GM12892 (cell line): ENCODE measurements around the gene CNN3.

Experiments used
- DNase-seq: peaks from one replicate; pipeline ENCODE4 v3.0.0; 2011; ENCODE audit not compliant: insufficient read length
- FAIRE-seq: peaks from 2 replicates; lab custom pipeline; 2011; peaks lifted over from hg19 to GRCh38; lab: Jason Lieb, UNC
- POLR2A ChIP-seq: IDR thresholded peaks from 2 replicates; pipeline ENCODE4 v1.6.1; 2011; ENCODE audit warnings: low read depth, low read length, control low read depth
- POLR2AphosphoS5 ChIP-seq: IDR thresholded peaks from 2 replicates; pipeline ENCODE4 v1.6.1; 2011; ENCODE audit warnings: low read depth, low read length, control low read depth
- TAF1 ChIP-seq: IDR thresholded peaks from 2 replicates; pipeline ENCODE4 v1.6.1; 2011; ENCODE audit warnings: low read depth, mild to moderate bottlenecking, control low read depth, low read length, borderline replicate concordance

CNN3 gene

GRCh38 chr1:94928293-94928939, 1.5 kb upstream of the CNN3 start:
- FAIRE-seq (no peak), DNase-seq (no peak)
- TF ChIP-seq POLR2AphosphoS5, result no peak

- DNase-seq (no peak), FAIRE-seq (no peak)
- TF ChIP-seq POLR2AphosphoS5, result no peak
- TF ChIP-seq TAF1, result no peak
- no peak for TF ChIP-seq POLR2A
Observed at GRCh38 chr1:94927405-94928175, 680 bp upstream of the CNN3 start.

- FAIRE-seq (no peak), DNase-seq (peak; percentile 36)
- no peak for TF ChIP-seq POLR2AphosphoS5
- TF ChIP-seq TAF1, result no peak
- TF ChIP-seq POLR2A, result no peak
Observed at GRCh38 chr1:94926126-94926914, 590 bp downstream of the CNN3 start.

GRCh38 chr1:94925561-94926125, 1.3 kb downstream of the CNN3 start:
- peak; percentile 11 for DNase-seq
- no peak for TF ChIP-seq TAF1
- no peak for TF ChIP-seq POLR2AphosphoS5
- TF ChIP-seq POLR2A, result no peak
- no peak for FAIRE-seq

GRCh38 chr1:94925004-94925403, 1.9 kb downstream of the CNN3 start:
- FAIRE-seq (no peak), DNase-seq (no peak)
- TF ChIP-seq TAF1, result no peak
- TF ChIP-seq POLR2AphosphoS5, result no peak
- no peak for TF ChIP-seq POLR2A

GRCh38 chr1:94922761-94923331, 4.1 kb downstream of the CNN3 start:
- DNase-seq, result no peak
- FAIRE-seq, result no peak
- TF ChIP-seq POLR2AphosphoS5, result no peak
- no peak for TF ChIP-seq POLR2A
- no peak for TF ChIP-seq TAF1

- DNase-seq (no peak), FAIRE-seq (no peak)
- no peak for TF ChIP-seq POLR2A
- TF ChIP-seq POLR2AphosphoS5, result no peak
- no peak for TF ChIP-seq TAF1
Observed at GRCh38 chr1:94921977-94922376, 4.9 kb downstream of the CNN3 start.

- TF ChIP-seq TAF1 (no peak), POLR2A (no peak), POLR2AphosphoS5 (no peak)
- DNase-seq (no peak), FAIRE-seq (no peak)
Observed at GRCh38 chr1:94920061-94920460, 6.8 kb downstream of the CNN3 start.

GRCh38 chr1:94919241-94920030, 7.5 kb downstream of the CNN3 start:
- TF ChIP-seq TAF1 (no peak), POLR2AphosphoS5 (no peak), POLR2A (no peak)
- FAIRE-seq, result no peak
- DNase-seq, result no peak

GRCh38 chr1:94917251-94917650, 9.7 kb downstream of the CNN3 start:
- no peak for FAIRE-seq

More at GRCh38 chr1:94917251-94917650, 9.7 kb downstream of the CNN3 start:
- DNase-seq, result no peak
- no peak for TF ChIP-seq POLR2AphosphoS5
- TF ChIP-seq TAF1, result no peak
- TF ChIP-seq POLR2A, result no peak
